ENCODE measurements around the gene APBA2. TPM values are rescaled to one million over a fixed set of nuclear protein-coding genes. Genes with fewer than 3 reads are reported as not detected.

APBA2 gene
- total RNA-seq, 2 donors from 2014 or later: 0.77 to 1.0 TPM

DNA sequence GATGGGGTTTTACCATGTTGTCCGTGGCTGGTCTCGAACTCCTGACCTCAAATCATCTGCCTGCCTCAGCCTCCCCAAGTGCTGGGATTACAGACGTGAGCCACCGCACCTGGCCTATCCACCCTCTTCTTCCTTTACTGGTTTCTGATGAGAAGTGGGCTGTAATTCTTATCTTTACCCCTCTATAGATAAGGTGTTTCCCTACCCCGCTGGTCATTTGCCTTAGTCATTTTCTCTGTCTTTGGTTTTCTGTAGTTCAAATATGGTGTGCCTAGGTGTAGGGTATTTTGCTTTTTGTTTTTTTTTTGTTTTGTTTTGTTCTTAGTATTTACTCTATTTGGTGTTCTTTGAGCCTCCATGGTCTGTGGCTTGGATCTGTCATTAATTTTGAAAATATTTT, 41.3 kb downstream of the APBA2 start:
- no peaks in the 10 kb centered on the region for H3K9me3 ChIP-seq
- no peak for DNase-seq

GRCh38 chr15:28929200-28929599, 43.4 kb downstream of the APBA2 start:
- Histone ChIP-seq H3K9me3 (no peaks in the 10 kb centered on the region), H3K27me3 (no peaks in the 10 kb centered on the region), H3K36me3 (no peaks in the 10 kb centered on the region), H3K27ac (no peak overlapping the region), H3K4me3 (no peak overlapping the region), H3K9ac (ENCODE audit: low read depth in 2 of 2, low read length in 2 of 2) (no peak overlapping the region), H3K4me1 (no peaks in the 10 kb centered on the region)
- intact Hi-C loops (cut with DNase I): no loop called here
- no peak for DNase-seq
- no peak for TF ChIP-seq CTCF (IDR thresholded peaks at IDR 0.05)

More for the DNA sequence above, 41.3 kb downstream of the APBA2 start:
- no peak overlapping the region for H3K9ac ChIP-seq (ENCODE audit: low read depth in 2 of 2, low read length in 2 of 2)
- H3K4me1 ChIP-seq: no peaks in the 10 kb centered on the region
- TF ChIP-seq CTCF (IDR thresholded peaks at IDR 0.05): no peak
- no peak overlapping the region for H3K27ac ChIP-seq
- H3K27me3 ChIP-seq: no peaks in the 10 kb centered on the region
- intact Hi-C loops (cut with DNase I): no loop called here
- no peaks in the 10 kb centered on the region for H3K36me3 ChIP-seq
- no peak overlapping the region for H3K4me3 ChIP-seq

GRCh38 chr15:28930011-28930410, 44.2 kb downstream of the APBA2 start:
- TF ChIP-seq CTCF (IDR thresholded peaks at IDR 0.05): no peak
- no peak for DNase-seq
- Histone ChIP-seq H3K36me3 (no peaks in the 10 kb centered on the region), H3K4me3 (no peak overlapping the region), H3K9ac (ENCODE audit: low read depth in 2 of 2, low read length in 2 of 2) (no peak overlapping the region), H3K4me1 (no peaks in the 10 kb centered on the region), H3K9me3 (no peaks in the 10 kb centered on the region), H3K27ac (no peak overlapping the region), H3K27me3 (no peaks in the 10 kb centered on the region)
- intact Hi-C loops (cut with DNase I): no loop called here

GRCh38 chr15:28930476-28931291, 44.9 kb downstream of the APBA2 start:
- no peak overlapping the region for H3K27ac ChIP-seq
- H3K4me3 ChIP-seq: no peak overlapping the region
- no peak for TF ChIP-seq CTCF (IDR thresholded peaks at IDR 0.05)
- no peaks in the 10 kb centered on the region for H3K4me1 ChIP-seq
- DNase-seq: no peak
- intact Hi-C loops (cut with DNase I): no loop called here
- no peaks in the 10 kb centered on the region for H3K36me3 ChIP-seq
- H3K9me3 ChIP-seq: no peaks in the 10 kb centered on the region
- no peaks in the 10 kb centered on the region for H3K27me3 ChIP-seq
- H3K9ac ChIP-seq (ENCODE audit: low read depth in 2 of 2, low read length in 2 of 2): no peak overlapping the region

- no peak for TF ChIP-seq CTCF (IDR thresholded peaks at IDR 0.05)
- intact Hi-C loops (cut with DNase I): no loop called here
- H3K4me1 ChIP-seq: no peaks in the 10 kb centered on the region
- no peaks in the 10 kb centered on the region for H3K27me3 ChIP-seq
- H3K27ac ChIP-seq: no peak overlapping the region
- H3K36me3 ChIP-seq: no peaks in the 10 kb centered on the region
- H3K4me3 ChIP-seq: no peak overlapping the region
- DNase-seq: no peak
- no peaks in the 10 kb centered on the region for H3K9me3 ChIP-seq
- no peak overlapping the region for H3K9ac ChIP-seq (ENCODE audit: low read depth in 2 of 2, low read length in 2 of 2)
Measured at GRCh38 chr15:28931828-28932227, 46.1 kb downstream of the APBA2 start.

All from colonic mucosa (tissue), 4 donors.